ENCODE measurements around the gene SHQ1. TPM values are rescaled to one million over a fixed set of nuclear protein-coding genes. Genes with fewer than 3 reads are reported as not detected.
A peak's percentile ranks its signal among the peaks of the same experiment; 100 is the strongest.

The SHQ1 gene
- 17.2 TPM for total RNA-seq

DNA sequence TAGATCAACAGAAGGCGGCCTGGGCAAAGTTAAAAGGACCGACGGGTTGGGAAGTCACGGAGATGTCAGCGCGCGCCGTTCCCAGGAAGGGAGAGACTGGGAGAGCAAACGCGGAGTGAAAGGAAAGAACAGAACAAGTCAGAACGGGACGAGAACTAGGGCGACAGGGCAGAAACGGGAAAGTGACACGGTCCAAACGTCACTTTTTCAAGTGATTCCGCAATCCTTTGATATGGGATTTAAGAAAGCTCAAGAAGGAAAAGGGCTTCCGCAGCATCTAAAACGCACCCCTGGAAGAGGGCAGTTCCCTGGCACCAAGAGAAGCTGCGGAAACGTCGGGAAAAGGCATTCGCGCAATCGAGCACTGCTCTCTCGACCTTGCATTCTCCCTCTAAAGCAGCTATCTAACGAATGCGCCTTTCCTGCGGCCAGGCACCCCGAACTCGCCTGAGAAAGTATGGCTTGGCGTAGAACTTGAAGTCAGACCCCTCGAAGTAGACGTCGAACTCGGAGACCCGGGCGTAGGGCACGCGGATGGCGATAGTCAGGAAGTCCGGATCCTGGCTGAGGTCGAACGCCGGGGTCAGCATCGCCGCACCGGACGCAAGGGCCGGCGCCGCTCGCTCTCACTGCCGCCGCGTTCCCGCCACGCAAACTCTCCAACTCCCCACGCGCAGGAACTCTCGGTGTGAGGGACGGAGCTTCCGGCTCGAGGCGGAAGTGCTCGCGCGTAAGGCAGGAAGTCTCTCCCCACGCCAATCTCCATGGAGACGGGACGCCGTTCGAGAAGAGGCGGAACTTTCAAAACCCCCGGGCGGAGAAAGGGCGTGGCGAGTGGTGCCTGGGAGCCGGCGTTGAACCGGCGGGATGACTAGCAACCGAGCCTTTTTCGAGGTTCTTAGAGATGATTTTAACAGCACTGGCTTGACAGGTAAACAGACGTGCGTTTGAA lies at the start of gene SHQ1:
SHQ1 (minus strand) TSS at position 695 of the 952 bp plus-strand sequence; CDS start at position 590, 105 bp downstream.
- peak; percentile 99 for DNase-seq

DNA sequence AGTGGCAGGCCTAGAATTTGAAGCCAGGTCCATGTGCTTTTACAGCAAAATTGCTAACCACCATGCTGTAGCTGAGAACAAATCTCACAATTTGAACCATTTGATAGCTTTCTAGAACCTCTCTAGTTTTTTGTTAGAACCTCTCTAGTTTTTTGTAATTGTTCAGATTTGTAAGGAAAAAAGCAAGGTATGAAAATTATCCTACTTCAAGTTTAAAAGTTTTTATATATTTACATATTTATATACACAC lies 49.4 kb upstream of the SHQ1 start:
- no peak for DNase-seq

DNA sequence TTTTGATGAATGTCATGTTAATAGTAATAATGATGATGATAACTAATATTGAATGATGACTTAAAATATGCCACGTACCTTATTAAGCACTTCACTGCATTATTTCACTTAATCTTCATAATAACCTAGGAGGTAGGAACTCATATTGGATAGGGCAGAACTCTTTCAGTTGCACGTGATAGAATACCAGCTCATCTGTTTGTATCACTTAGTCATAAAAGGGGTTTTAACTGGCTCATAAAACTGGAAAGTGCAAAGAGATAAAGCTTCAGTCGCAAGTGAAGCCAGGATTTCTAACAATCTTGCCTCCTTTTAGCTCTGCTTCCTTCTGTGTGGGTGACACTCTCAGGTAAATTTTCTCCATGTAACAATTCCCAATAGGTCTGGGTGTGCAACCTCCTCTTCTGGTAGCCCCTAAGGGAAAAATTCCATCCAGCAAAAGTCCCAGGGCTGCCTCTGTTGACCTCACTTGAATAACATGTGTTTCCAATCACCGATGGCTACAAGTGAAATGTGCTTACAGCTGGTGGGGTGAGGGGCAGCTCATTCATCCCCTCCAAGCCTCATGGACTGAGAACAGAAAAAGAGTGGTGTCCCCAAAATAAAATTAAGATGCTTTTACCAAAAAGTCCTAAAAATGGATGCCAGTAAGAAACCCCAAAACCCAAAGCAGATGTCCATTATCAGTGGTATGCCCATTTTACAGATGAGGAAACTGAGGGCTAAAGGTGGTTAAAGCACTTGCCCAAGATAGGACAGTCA lies 48.9 kb upstream of the SHQ1 start:
- DNase-seq = no peak

DNA sequence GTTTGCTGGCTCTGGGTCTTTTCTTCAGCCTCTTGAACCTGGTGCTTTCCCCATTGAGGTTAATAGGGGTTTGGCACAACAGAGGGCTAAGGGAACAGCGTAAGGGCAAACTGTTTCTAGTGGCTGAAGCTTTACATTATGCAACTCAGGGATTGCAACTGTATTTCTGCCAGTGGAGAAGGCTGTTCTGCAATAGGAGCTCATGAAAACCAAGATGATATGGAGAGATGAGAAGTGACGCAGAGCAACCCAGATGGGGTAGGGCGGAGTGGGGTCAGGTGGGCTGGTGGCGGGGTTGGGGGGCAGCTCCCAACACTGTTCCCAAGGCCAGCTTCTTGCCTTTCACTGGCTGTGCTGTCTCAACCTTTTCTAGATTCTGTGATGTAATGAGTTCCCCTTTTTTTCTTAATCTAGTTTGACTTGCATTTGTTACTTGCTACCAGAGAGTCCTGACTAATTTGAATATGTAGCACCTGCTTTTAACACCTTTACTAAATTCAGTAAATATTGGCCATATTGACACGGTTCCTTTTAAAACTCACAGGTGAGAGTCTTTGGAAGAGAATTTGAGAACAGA lies 46.8 kb upstream of the SHQ1 start:
- DNase-seq = no peak

DNA sequence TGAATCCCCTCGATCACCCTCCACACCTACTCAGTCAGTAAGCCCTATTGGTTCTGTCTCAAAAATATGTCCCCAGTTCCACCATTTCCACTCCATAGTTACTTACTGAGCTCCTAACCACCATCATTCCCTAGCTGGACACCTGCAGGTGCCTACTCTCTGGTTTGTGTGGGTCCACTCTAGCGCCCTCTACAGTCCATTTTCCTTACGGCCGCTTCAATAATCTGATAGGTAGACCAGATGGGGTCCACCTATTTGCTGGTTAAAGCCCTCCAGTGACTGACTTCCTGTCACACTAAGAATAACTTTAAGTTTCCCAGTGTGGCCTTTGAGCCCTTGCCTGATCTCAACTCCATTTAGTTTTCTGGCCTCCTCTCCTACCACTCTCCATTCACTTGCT lies 44.6 kb upstream of the SHQ1 start:
- no peak for DNase-seq

DNA sequence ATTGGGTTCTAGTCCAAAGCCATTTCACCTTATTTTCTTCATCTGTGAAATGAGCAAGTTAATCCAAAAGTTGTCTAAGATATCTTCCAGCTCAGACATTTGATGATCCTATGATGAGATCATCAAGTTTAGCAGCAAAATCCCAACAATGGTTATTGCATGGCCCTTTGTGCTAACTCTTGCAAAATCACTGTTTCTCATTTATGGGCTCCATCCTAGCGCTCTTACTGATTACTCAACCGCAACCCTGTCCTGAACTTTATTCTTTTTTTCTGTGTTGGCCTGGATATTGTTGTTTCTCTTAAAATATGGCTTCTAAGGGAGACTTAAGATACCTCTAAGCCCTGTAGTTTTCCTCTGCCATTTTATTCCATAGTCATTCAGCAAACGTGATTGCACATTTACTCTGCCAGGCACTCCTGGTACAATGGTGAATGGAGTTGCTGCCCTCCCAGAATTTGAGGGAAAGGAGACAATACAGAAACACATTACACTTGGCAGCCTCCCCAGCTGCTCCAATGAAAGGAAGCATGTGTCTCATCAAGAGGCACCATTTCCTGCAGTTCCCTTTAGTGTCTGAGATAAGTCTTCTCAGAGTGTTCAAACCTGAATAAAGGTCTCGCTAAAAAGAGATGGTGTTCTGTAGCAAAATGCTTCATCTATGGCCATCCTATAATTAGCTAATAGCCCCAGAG lies 44.0 kb upstream of the SHQ1 start:
- DNase-seq = peak; percentile 71

DNA sequence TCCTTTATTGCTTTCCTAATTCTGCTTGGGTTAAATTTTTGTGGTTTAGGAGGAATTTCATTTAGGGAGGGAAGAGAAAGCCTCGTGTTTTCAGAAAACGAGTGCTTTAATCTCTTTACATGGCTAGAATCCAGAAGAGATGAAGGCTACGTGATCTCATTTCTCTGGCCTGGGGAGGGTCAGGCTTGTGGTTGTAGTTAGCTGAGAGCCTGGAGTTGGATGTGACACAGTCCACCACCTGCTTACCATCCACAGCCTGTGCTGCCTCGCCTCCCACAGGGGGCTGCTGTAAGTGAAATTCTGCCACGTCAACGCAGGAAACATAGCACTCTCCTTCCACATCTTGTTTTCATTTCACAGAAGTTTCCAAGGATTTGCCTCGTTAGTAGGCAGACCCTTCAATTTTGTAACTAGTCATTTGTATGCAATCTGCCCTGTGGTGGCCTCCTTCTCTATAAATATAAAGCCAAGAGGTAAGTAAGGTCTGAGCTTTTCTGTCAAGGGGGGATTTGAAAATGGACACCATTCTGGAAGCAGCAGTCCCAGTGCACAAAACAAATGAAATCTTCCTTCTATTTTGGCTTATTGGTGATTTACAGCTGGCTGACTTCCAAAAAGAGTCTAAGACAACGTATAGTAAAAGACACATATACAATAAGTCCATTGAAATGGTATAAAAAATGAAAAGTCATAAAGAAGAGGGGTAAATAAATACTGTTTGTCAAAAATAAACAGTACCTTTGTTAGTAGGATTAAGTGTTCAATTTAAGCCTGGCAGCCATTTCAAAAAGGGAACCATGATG lies 43.0 kb upstream of the SHQ1 start:
- peak; percentile 93 for DNase-seq

DNA sequence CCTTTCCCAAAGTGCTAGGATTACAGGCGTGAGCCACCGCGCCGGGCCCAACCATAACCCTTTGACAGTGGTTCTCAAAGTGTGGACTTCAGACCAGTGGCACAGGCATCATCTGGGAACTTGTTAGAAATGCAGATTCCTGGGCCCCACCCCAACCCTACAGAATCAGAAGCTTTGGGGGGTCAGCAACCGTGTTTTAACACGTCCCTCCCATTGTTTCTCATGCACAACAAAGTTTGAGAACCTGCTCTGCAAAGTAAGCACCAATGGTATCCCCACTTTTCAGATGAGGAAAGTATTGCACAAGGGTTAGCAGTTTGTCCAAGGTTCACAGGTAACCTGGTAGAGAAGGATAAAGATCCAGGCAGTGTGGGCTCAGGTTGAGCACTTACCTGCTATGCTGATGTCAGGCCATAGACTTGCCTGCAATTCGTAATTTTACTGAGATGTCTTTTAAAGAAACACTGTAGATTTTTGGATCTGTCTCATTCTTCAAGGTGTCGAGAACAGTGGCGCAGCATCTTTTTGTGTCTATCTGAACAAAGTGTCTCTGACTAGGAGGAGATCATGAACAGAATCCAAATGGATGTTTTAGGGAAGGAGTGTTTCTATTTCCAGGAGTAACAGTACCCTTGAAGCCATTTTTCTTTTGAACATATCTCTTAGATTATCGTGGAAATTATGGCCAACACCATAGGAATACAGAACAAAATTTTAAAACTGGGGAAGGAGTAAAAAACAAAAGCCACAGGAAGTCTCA lies 42.1 kb upstream of the SHQ1 start:
- DNase-seq = no peak

DNA sequence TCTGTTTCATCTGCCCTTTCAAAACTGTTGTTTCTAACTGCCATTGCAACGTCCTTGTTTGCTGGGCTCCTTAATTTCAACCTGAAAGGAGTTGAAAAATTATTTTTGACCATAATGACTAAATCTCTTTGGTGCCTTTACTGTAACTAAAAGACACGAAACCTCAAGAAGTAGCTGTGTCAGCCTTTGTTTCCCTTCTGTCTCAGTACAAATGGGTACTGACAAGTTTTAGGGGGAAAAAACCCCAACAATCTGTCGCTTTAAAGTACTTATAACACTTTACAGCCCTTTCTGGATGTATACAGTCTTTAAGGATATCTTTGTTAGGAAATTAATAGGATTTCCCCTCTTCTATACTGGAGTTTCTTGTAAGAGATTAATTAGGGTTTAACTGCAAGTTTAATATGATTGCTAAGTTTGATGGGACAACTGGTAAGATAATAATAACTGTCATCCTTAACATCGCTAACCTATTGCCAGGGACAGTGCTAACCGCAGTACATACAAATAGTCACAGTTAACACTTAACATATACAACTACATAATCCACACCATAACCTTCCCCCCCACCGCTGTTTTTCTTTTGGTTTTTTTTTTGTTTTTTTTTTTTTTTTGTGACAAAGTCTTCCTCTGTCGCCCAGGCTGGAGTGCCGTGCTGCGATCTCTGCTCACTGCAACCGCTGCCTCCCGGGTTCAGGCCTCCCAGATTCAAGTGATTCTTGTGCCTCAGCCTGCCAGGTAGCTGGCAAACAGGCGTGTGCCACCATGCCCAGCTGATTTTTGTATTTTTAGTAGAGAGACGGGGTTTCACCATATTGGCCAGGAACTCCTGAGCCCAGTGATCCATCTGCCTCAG lies 41.3 kb upstream of the SHQ1 start:
- DNase-seq = peak; percentile 38

DNA sequence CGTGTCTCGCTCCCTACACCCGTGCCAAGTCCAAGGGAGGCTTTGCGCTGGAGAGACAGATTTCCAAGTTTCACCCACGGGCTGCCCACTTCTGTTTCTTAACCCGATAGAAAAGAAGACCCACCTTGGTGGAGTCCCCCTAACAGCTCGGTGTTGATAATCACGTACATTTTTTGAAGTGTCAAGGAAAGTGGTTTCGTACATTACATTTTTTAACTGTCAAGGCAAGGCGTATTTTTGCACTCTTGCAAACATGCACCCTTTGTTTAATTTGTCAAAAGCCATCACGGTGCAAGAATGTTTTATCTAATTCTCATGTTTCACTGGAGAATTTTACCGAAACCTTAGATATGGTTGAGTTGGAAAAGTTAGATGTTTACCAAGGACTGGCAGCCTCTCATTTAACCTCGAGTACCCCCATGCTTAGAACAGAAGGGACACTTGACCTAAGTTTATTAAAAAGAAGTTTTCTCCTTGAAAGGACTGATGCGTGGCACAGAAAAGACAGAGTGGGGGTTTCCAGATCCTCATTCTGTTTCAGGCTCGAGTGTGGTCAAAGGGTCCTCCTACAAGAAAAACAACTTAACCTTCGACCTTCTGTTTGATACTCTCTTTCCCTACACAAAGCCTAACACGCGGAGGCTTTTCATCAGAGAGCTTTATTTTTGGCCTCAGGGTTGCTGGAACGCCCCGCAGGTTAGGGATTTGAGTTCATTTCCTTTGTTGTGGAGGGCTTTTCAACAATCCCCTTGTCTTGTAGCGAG lies 40.5 kb upstream of the SHQ1 start:
- DNase-seq = peak; percentile 70

DNA sequence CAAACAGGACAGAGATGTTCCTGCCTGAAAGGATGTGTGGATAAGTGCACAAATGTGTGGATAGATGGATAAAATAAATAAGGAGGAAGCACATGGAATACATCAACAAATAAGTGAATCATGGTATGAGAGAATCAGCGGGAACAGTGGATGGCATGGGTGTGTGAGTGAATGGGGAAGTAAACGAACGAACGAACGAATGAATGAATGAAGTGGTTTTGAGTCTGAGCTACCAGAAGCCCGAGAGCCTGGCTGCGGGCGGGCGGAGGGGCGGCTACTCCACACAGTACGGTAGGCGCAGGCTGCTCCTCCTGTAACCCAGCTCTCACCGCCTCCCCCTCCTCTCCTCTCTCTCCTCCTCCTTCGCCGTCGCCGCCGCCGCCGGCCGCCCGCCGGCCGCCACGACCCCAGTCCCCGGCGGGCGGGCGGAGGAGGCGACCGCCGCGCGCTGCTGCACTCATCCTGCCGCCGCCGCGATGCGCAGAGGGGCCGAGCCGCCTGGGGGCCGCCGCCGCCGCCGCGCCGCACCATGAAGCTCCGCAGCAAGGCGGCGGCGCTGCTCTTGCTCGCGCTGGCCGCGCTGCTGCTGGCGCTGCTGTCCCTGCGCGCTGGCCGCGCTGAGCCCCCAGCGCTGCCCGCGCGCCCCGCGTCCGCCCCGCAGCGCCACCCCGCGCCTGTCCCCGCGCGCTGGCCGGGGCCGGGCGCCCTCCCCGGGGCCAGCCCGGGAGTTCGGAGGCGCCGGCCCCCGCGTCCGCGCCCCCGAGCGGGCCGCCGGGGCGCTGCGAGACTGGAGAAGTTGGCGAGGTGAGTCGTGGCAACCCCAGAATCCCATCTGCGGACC lies 39.7 kb upstream of the SHQ1 start, which contains the start of gene GXYLT2:
GXYLT2 (plus strand) TSS at position 342 of the 841 bp plus-strand sequence; CDS start at position 530, 188 bp downstream.
- peak; percentile 92 for DNase-seq

DNA sequence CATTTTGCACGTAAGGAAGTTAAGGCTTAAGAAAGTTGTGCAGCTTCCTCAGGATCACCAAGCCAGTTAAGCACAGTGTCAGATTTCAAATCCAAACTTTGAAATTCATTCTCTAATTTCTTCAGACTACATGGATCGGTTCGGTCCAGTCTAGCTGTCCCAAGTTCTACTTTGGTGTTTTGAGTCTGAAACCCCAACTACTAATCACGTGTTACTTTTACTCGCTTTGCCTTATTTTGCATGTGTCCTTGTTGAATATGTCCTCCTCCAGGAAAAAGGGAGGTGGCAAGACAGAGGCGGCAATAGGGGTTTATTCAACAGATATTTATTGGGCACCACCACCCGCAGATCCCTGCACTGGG lies 39.1 kb upstream of the SHQ1 start:
- DNase-seq = peak; percentile 40

DNA sequence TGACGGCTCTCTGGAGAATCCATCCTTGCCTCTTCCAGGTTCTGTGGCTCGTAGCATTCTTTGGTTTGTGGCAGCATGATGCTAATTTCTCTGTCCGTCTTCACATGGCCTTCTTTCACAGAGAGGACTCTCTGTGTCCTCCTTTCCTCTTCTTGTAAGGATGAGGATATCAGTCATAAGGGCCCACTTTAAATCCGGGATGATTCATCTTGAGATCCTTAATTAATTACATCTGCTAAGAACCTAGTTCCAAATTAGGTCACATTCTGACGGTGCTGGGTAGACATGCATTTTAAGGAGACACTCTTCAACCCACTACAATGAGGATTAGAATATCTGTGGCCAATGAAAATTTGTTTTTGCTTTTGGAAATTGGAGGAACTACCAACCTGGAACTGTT lies 23.9 kb upstream of the SHQ1 start:
- no peak for DNase-seq

DNA sequence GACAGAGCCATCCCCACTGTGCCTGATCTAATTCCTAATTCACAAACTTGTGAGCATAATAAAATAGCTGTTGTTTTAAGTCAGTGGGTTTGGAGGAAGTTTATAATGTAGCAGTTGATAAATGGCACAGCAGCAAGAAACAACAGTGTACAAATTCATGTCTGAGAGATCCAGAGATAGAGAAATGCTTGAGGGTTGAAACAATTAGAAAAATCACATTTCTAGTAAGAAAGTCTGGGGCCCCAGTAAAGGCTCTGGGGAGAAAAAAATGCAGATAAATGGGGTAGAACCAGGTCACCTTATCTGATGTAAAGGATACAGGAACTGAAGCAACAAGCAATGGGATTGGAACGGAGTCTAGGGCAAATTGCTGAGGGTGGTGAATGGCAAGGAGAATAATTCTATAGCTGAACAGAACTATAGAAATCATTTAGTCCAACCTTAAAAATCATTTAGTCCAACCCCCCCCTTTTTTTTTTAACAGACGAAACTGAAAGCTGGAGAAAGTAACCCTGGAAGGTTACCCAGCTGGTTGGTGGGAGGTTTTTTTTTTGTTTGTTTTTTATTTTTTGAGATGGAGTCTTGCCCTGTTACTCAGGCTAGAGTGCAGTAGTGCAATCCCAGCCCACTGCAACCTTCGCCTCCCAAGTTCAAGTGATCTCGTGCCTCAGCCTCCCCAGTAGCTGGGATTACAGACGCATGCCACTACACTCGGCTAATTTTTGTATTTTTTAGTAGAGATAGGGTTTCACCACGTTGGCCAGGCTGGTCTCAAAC lies 14.3 kb upstream of the SHQ1 start:
- no peak for DNase-seq

DNA sequence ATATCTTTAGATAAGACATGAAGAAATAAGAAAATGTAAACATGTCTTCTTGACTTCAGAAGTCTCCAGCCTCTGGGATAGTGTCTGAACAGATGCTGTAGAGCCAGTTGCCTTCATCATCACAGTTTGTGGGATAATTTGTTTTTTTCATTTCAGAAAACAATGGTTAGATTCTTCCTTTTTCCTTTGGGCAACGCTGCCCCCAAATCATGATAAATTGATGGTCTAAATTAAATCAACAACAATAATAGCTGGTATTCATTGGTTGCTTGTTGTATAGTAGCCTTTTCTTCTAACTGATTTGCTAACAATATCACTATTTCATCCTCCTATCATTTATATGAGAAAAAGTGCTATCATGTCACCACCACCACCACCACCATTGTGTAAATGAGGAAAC lies 12.6 kb upstream of the SHQ1 start:
- no peak for DNase-seq

DNA sequence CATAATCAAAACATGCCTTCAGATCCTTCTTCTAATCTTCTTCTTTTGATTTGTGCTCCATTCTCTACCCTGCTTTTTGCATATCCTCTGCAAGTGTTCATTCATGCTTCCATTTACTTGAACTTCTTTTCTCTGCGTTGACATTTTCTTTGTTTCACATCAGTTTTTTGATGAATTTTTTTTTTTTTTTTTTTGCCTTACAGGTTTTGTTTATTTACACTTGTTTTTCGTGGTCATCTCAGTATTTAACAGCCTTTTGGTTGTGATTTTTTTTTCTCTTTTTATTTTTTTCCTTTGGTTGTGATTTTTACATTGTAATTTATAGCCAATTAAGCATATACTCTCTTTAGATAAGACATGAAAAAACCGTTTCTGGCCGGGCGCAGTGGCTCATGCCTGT lies 11.8 kb upstream of the SHQ1 start:
- no peak for DNase-seq

DNA sequence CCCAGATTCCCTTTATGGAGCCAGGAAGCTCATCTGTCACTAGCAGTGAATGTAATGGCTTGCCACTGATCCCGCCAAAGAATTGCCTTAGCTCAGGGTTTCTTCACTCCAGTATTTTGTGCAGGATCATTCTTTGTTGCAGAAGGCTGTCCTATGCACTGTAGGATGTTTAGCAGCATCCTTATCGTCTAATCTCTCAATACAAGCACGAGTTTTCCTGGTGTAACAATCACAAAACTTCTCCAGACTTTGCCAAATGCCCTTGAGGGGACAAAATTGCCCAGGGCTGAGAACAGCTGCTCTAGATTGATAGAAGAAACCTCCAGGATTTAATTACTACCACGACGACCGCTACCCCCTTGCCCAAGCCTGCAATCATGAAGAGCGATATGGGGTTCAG lies 6.8 kb upstream of the SHQ1 start:
- no peak for DNase-seq

Data from tongue (tissue), 2 donors.